OCI-LY1 (cell line): ENCODE measurements around the gene AMELX.

Experiments
- CTCF ChIP-seq: fragments of 200-600 bp; sonication (generic), shearing (Covaris generic); IDR thresholded peaks from 2 replicates; pipeline ENCODE4 v1.5.1; 2017; ENCODE audit warnings: mild to moderate bottlenecking, antibody characterized with exemption, low read length, moderate library complexity, mixed read lengths
- EZH2 ChIP-seq: fragments of 200-600 bp; sonication (generic), shearing (Covaris generic); IDR thresholded peaks from 2 replicates; pipeline ENCODE4 v1.8.0; 2017; ENCODE audit warnings: borderline replicate concordance, mixed run types, mild to moderate bottlenecking, antibody characterized with exemption, low read length, moderate library complexity, mixed read lengths

- no peak for TF ChIP-seq EZH2
- TF ChIP-seq CTCF, result no peak
Measured at GRCh38 chrX:11346121-11346682, 53.0 kb downstream of the AMELX start.
